HG03025 (cell line): Measurements from ENCODE around the gene TMEM186.
"Not testable (repeated sequence)": the region's sequence is repeated elsewhere in the genome, so short reads cannot be mapped to it uniquely, and the experiment has no call there.

ENCODE experiments used
- ATAC-seq: cut with Tn5 transposase; IDR thresholded peaks from one replicate; pipeline ENCODE4 v1.9.1; 2021; ENCODE audit warnings: mild to moderate bottlenecking, moderate library complexity; ENCODE audit not compliant: unreplicated experiment, low FRiP score

Gene TMEM186

DNA sequence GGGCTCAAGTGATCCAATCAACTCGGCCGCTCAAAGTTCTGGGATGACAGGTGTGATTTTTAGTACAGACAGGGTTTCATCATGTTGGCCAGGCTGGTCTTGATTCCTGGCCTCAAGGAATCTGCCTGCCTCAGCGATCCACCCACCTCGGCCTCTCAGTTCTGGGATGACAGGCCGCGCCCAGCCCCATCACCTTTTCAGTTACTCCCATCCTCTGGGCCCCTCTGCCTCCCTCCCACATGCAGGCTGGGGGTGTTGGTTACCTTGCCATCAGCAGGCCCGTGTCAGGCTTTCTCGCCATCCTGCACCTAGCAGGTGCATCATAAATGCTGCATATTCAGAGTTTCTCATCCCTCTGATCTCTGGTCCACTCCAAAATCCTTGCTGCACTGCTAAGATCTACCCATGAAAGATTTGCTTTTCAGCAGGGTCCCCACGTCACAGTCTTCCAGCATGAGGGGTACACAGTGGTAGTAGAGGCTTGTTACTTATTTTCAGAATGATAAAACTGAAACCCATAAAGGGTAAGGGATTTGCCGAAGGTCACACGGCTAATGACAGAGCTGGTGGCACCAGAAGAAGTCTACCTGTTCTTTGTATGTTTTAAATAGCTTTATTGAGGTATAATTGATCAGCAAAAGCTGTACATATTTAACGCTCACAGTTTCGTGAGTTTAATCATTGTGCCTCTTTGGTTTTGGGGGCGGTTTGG lies 16.8 kb upstream of the TMEM186 start:
- no peak for ATAC-seq

DNA sequence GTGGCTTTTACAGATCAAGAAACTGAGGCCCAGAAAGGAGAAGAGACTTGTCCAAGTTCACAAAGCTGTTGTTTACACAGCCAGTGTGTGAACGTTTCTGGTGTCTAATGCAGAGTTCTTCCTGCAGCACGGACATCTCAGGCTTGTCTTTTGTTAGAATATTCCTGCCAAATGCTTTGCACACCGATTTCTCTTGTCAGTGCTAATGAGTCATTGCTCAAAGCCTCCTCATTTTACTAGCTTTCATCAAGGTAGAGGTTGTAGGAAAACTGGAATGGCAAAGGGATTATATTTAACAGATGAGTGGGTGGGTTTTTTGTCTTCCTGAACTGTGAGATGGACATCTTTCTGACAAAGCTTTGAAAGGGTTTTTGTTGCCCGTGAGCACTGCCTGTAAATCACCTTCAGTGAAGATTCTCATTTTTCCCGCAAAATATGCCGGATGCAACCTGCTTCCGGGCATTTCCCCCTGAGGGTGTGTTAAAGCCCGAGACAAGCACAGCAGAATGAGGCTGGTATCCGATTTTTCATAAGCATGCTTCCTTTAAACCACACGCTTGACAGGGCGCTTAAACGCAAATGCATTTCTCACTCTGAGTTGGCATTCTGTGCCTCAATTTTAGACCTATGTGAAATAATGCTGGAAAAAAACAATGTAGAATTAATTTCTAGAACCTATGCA lies 14.9 kb upstream of the TMEM186 start:
- ATAC-seq: no peak

DNA sequence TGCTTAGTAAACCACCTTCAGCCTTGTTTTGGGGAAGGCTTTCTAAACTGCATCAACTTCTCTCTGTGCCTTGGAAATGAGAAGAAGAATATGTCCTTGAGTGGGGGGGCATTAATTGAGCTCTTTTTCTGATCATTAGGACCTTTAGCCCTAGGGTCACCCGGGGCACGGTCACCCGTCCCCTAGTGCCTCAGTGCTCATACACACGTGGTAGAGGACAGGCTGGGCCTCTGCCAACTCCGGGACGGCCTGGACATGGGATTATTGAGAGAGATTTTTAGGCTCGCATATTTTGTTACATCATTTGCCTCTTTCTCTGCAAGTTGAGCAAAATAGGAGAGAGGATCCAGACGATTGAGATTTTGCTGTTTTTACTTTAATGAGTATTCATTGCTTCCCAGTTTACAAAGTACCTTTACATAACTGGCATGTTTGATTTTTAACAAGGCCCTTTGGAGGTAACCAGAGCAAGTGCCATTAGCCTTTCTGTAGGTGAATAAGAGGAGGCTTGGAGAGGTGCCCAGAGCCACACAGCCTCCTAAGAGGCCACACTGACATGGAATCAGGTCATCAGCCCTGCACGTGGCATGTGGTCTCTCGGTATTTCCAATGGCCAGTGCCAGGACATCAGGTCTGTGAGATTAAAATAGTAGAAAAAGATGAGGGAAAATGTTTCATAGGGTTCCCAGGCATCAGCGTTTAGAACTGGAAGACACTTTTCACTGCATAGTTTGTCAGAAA lies 11.3 kb upstream of the TMEM186 start:
- no peak for ATAC-seq

DNA sequence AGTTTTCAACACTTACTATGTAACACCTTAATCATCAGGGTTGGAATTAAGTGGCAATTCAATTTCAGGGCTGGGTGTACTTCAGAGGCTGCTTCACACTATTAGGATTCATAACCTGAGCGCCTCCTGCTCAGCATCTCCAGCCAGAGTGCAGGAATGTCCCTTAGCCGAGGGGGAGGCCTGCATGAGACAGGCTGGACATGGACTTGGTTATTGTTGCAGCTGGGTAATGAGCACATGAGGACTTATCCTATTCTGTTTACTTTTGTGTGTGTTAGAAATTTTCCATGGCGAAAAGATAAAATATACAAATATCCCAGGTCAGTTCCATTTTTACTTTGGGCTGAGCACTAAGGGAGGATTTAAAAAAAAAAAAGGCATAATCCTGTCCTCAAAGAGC lies 10.6 kb upstream of the TMEM186 start:
- ATAC-seq: no peak

DNA sequence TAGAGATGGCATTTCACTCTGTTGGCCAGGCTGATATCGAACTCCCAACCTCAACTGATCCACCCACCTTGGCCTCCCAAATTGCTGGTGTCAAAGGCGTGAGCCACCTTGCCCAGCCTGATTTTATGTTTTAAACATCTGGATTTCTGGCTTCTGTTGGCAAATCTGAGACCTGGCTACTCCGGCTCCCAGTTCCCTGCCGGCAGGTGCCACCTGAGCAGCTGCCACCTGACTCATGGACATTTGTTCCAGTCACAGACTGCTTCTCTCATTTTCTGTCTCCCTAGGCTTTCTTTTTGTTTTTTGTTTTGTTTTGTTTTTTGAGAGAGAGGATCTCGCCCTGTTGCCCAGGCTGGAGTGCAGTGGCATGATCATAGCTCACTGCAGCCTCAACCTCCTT lies 9.8 kb upstream of the TMEM186 start:
- no peak for ATAC-seq

DNA sequence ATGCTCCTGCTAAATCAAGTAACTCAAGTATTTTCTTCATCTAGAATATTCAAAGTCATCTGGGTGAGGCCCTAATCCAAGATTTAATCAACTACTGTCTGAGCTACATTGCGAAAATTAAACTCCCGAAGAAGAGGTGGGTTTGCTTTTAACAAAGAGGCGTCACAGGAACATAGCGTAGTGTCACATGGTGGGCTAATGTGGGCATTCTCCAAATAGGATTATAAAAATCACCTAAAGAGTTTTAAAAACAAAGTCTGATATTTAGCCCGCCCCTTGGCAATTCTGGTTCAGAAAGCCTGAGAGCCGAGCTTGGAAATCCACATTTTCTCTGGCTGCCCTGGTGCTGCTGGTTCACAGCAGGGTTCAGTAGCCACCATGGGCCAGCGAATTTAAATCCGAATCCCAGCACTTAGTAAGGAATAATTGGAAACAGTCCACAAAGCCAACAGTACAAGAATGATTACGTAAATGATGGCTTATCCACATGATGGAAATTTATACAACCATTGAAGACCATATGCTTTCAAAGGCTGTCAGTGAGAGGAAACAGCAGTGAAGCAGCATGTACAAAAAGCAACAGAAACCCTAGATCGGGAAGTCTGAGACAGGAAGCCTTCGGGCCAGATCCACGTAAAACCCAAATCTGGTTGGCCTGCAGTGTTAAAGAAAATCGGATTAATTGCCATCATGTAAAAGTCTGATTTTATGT lies 9.0 kb upstream of the TMEM186 start:
- no peak for ATAC-seq

DNA sequence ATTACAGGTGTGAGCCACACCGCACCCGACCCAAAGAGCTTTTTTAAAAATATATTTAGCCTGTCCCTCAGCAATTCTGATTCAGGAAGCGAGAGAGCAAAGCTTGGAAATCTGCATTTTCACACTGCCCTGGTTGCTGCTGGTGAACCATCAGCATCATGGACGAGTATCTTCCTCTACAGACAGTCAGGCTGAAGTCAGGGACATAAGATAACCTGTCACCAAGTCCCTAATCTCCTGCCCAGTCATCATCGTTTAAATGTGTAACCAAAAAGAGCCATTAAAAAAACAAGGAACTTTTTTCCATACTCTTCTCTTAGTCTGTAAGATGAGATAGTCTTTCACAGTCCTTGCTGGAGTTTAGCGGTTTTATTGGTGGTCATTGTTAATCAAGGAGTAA lies 6.9 kb upstream of the TMEM186 start:
- no peak for ATAC-seq

DNA sequence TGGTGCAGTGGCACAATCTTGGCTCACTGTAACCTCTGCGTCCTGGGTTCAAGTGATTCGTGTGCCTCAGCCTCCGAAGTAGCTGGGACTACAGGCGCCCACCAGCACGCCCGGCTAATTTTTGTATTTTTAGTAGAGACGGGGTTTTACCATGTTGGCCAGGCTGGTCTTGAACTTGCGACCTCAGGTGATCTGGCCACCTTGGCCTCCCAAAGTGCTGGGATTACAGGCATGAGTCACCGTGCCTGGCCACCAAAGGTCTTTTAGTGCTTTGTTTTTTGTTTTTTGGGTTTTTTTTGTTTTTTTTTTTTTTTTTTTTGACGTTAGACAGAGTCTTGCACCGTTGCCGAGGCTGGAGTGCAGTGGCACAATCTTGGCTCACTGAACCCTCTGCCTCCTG lies 6.3 kb upstream of the TMEM186 start:
- ATAC-seq: not testable (repeated sequence)

DNA sequence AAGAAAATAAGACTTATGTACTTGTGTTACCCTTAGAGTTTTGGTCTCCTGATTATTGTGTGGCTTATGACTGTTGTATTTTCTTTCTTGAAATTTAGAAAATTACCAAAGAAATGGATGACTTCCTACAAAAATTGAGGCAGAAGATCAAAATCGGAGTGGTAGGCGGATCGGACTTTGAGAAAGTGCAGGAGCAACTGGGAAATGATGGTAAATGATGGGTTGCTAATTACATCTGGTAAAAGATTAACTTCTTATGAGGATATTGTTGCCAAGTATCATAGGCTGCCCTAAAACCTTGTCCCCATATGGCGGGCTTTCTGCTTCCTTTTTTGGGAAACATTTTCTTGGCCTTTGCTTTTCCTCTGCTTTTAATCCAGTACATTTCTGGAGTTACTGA lies 4.3 kb upstream of the TMEM186 start:
- no peak for ATAC-seq

DNA sequence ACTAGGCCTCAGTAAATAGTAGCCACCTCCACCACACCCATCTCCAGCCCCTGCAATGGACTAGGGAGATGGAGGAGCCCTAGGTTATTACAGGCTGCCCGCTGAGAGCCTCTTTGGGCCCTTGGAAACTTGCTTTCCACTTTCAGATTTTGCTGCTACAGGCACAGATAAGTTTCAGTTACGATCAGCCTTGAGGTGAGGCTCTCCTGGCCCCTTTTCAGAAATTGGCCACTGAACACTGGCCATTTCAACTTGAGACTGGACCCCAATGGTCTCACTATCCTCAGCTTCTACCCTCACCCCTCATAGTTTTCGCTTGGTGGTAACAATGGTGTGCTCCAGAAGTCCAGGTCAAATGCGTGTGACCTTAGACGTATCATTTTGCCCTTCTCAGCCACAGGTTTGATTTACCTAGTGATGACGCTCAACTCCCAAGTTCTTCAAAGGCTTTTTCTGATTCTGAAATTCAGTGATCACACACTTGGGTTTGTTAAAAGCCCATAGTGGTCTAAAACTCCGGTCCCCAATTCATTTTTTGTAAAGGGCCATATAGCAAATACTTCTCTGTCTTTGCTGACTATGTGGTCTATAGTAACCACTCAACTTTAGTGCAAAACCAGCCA lies 1.2 kb upstream of the TMEM186 start:
- ATAC-seq: no peak

DNA sequence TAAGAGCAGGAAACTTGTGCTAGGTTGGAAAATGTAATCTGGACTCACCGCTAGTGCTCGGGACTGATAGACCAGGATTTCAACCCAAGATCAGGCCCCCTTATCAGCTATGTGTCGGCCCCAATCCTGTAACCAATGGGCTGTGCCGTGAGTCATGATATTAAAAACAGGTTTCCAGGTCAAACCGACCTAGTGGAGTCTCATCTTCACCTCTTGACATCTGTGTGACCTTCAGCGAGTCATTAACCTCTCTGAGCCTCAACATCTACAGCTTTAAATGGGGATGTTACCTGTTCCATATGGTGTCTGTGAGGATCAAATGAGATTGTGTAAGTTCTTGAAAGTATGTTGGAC lies 712 bp upstream of the TMEM186 start:
- ATAC-seq: no peak

DNA sequence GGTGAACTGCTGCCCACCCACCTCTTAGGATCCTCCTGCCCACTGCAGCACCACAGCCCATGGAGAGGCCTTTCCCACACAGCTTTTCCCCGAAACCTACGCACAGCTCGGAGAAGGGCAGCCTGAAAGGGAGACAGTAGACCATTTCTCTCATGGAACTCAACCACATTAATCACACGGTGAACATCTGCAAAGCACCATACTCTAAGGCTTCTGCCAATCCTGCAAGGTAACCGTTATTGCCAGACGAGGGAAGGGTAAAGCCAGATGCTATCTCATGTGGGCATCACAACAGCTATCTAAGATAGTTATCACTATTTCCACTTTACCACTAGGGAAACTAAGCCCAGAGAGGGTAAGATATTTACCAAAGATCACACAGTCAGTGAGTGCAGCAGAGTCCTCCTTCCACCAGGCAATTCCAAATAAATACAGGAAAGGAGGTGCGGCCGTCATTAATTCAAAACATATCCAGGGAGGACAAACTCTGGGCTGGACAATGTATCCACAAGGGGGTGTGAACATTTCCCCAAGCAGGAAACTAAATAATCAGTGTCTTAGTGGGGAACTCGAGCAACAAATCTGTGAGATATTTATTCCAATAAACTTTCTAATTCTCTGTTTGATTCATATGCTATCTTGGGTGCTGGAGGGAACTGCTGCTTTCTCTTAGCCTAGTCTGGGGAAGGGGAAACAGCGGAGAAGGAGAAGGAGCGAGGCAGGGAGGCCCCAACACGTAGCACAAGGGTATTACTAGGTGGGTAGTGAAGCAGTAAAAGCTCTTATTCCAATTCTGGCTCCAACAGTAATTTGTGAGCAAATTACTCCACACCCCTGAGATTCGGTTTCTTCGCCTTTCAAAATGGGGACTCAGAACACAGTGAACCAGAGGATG lies 723 bp downstream of the TMEM186 start:
- no peak for ATAC-seq

DNA sequence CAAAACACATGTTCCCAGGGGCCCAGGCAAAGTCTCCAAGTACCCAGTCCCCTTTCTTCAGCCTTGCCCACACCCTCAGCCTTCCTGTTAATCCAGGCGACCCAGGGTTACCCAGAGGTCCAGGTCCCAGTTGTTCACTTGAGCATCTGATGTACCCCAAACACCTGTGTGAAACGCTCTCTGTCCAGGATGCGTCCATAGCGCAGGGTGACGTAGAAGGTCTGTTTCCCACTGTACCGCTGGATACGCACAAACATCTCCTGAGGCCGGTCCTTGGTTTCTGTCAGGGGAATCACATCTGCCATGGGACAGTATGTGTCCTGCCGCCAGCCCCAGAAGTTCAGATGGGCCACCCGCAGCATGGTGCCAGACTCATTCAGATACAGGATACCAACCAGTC lies 1.6 kb downstream of the TMEM186 start:
- no peak for ATAC-seq

DNA sequence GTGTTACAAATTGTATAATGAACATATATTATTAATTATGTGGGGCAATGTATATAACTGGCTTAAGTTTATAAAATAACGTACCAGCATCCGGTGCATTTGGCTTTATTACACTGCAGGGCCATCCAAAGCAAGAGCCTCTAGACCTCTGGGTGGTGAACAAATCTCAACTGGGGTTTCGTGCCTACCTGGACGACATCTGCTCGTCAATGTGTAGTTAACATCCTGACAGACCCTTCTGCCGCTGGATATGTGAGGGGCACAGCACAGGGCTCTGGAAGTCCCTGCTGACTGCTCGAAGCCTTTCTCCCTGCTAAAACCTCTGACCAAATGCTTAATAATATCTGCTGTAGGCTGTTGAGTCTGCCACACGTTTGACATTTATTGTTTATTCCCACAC lies 2.3 kb downstream of the TMEM186 start:
- no peak for ATAC-seq

DNA sequence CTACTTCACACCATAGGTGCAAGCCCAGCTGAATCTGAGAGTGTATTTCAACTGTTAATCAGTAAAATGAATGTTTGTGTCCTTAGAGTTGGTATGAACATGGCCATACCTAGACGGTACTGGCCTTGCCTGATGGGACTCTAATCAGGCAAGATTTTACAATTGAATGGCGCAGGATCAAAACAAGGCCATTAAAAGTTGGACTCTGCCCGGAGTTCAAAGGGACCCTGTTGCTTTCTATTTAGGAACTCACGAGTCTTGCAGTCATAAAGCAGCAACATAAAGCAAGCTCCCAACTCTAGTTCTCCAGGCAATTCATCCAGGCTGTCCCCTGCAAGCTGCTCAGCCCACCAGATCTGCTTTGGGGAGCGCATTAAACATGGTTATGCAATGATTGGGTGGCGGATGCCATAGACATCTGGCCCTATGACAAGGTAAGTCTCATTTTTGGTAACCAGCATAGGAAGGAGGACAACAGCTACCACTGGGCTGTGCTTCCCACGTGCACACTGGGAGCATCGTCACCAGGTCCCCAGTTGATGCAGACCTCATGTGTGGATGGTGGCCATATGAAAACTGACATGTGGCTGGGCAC lies 8.8 kb downstream of the TMEM186 start:
- ATAC-seq: no peak

DNA sequence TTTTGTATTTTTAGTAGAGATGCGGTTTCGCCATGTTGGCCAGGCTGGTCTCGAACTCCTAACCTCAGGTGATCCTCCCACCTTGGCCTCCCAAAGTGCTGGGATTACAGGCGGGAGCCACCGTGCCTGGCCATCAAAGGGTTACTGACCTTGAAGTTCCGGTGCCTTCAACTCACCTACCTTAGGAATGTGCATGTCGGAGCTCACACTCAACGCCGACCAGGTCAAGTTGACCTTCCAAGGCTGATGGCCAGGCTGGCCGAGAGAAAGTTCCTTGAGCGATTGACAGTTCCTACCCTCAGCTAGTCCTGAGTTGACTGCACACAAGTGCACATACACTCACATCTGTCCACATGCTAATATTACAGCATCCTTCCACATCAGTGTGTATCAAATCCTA lies 11.1 kb downstream of the TMEM186 start:
- ATAC-seq: not testable (repeated sequence)

DNA sequence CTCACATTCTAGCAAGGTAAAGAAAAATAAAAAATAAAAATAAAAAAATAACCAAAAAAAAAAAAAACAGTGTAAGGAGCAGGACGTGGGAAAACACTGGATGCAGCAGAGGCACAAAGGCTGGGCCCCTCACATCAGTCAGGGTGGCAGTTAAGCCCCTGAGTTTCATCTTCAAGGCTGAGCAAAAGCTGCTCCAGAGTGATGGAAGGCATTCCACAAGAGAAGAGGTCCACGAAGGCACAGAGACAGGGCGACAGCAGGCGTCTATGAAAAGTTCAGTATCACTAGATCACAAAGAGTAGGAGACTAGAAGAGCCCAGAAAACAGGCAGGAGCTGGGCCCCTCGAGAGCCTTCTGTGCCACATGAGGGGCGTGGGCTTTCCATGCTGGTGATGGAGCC lies 12.0 kb downstream of the TMEM186 start:
- ATAC-seq: no peak

DNA sequence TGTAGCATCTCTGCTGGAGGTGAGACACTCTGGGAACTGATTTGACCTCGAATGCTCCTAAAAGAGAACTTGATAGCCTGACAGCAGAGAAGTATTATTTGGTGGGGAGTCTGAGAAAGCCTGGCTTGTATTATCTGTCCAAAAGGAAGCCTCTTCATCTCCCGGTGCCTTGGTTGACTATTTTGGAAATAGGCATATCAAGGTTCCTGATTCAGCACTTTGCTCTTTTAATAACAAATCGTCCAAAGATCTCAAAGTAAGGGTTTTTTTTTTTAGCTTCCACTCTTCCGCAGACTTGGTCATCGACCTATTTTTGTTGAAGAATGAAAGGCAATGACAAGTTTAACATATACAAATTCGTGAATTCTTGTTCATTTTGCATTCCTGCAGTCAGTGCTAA lies 14.8 kb downstream of the TMEM186 start:
- no peak for ATAC-seq

DNA sequence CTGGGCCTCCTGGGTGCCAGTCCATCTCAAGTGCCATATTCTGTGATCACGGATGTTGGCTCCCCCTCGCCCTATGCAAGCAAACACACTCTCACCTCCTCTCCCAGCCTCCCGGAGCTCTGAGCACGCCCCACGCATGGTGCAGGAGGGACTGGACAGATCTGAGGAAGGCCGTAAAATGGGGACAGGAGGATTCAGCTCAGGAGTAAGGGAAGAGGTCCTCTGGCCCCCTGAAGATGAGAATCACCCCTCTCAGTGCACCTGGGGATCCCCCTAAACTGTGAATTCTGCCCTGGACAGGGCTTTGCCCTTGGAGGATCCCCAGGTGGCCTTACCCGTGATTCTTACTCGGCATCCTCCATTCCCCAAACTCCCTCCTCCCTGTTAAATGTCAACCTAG lies 15.6 kb downstream of the TMEM186 start:
- no peak for ATAC-seq
